LNCaP clone FGC (cell line): ENCODE measurements around the gene HTRA3.

ENCODE experiments used
- DNase-seq: peaks from one replicate; pipeline ENCODE4 v3.0.0-alpha.2; 2011; ENCODE audit warnings: low read depth
- H3K4me3 ChIP-seq: 2 replicates; pipeline ENCODE4 v1.5.1; 2011; ENCODE audit warnings: mild to moderate bottlenecking, low read depth, low read length, control low read depth
- CTCF ChIP-seq: IDR thresholded peaks from 2 replicates; pipeline ENCODE4 v1.5.1; 2012; ENCODE audit warnings: mild to moderate bottlenecking; ENCODE audit not compliant: control insufficient read depth, insufficient read depth; ENCODE audit errors: extremely low read depth

Gene HTRA3

GRCh38 chr4:8353912-8354453 is 84.4 kb downstream of the HTRA3 start:
- no peak for DNase-seq
- no peak for TF ChIP-seq CTCF
- H3K4me3 ChIP-seq: no peak overlapping the region

DNA sequence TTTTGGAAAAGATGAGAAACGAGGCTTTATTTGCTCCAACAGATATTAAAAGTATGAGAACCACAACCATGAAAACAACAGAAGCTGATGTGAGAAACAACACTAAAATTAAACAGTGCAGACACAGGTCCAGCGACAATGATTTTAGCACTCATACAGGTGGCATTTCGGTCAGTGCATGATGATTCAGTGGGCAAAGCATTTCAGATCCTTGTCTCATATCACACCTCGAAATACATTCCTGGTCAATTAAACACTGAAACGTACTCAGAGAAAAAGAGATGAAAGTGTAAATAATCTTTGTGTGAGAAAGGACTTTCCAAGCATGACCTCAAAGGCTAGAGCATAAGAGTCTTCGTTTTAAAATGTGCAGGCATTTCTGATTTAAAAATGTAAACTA is 85.8 kb downstream of the HTRA3 start:
- TF ChIP-seq CTCF: no peak
- H3K4me3 ChIP-seq: no peak overlapping the region
- DNase-seq: no peak

DNA sequence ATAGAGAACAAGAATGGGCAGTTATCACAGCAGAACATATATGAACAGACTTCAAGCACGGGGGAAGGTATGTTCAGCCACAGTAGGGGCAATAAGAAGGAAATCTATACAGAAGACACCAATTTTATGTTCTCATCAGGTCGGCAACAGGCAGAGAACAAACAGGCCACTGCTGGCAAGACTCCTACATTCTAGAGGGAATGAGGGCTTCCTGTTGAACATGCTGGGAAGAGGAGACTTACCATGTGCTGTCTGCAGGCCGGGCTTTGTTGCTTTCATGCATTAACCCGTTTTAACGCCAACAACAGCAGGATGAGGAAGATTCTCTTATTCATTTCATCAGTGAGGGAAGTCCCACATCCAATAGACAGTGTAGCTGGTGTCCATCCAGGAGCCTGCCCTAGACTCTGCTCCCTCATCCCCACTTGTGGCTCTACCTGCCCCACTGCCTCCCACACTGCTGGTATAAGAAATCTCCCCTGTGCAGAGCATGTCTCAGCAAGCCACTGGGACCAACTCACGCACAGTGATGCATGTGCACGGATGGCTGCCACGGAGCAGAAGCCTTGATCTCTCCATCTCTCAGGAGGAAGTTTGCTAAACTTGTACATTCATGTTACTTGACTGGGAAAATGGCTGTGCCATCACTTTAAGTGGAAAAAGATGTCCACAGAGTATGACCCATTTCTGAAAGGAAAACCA is 86.5 kb downstream of the HTRA3 start:
- no peak overlapping the region for H3K4me3 ChIP-seq
- TF ChIP-seq CTCF: no peak
- DNase-seq: no peak
